Activated CD4-positive, CD25-positive, alpha-beta regulatory T cell (primary cell): ENCODE measurements around the gene CCL25.
"Not testable (repeated sequence)": the region's sequence is repeated elsewhere in the genome, so short reads cannot be mapped to it uniquely, and the experiment has no call there.

Source experiments
- DNase-seq, 4 experiments: peaks; one replicate each; lab custom pipeline; 2025; lab: John Stamatoyannopoulos, UW

The CCL25 gene

GRCh38 chr19:8085598-8086408, 33.2 kb downstream of the CCL25 start:
- no peak for DNase-seq

DNA sequence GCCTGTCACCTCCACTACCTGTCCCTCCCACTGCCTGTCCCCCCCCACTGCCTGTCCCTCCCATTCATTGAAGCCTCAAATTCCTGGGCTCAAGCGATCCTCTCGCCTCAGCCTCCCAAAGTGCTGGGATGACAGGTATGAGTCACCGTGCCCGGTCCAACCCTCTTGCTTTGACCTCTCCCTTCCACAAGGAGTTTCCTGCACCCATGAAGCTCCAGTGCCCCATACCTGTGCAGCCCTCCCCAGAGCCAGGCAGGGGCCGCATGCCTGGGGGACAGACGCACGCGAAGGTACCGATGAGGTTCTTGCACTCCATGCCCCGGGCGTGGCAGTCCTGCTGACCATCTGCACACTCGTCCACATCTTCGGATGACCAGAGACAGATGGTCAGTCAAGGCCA, 34.3 kb downstream of the CCL25 start:
- no peak for DNase-seq

DNA sequence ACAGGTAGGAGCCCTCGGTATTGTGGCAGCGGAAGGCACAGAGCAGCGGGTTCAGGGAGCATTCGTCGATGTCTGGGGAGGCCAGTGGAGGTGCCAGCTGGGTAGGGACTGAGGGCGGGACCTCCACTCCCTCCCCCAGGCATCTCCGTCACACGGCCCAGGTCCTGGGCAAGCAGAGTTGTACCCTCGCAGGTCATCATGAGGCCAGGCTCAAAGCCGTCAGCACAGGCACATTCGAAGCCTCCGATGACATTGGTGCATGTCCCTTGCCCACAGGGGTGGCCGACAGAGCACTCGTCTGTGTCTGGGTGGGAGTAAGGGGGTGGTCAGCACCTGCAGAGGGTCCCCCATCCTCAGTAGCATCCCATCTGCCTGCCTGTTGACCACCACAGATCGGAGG, 35.3 kb downstream of the CCL25 start:
- DNase-seq = no peak

- no peak for DNase-seq
These were observed 36.4 kb downstream of the CCL25 start for GRCh38 chr19:8088752-8089663.

DNA sequence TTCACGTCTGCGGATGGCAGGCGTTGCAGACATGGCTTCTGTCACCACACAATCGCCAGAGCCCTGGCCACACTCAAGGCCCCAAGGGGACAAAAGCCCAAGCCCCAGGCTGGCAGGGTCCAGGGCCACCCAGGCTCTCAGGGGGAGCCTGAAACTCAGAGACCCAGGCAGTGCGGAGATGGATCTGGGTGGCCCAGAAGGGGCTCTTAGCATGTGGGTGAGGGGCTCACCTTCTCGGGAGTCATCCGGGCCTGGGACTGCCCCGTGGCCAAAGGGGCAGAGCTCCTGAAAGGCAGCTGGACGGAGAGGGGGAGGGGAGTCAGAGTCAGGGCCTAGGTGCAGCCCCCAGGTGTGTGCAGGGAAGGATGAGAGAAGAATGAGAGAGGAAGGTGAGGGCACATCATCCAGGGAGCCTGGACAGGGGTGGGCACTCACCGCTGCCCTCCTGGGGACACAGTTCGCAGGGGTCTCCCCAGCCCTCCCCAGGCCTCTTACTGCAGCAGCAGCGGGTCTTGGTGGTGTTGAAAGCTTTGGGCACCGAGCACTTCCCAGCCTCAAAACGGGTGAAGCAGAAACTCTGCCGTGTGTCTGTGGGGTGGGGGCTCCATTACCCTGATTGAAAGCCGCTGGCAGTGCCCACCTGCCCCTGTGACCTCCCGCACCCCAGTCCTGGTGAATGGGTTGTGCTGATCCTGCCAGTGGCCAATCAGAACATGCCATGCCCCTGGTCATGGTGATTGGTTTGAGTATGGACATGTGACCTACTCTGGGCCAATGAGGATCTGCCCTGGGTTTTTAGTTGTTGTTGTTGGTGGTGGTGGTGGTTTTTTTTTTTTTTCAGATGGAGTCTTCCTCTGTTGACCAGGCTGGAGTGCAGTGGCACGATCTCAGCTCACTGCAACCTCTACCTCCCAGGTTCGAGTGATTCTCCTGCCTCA, 37.4 kb downstream of the CCL25 start:
- DNase-seq = no peak

DNA sequence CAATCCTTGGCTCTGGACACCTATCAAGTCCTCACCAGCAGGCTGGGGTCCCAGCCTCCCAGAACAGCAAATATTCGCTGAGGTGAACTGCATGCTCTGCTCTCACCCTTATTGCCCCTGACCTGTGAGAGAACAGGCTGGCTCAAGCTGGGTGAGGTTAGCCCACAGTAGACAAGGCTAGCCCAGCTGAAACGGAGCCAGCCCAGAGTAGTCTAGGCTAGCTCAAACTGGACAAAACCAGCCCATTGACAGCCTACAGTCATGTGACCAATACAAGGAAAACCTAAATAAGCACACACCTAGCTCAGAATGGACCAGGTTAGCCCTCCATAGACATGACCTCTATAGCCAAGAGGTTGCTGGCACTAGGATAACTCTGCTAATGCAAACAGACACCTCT, 38.4 kb downstream of the CCL25 start:
- DNase-seq = no peak

GRCh38 chr19:8093740-8094139, 41.2 kb downstream of the CCL25 start:
- DNase-seq = no peak

- DNase-seq = no peak
These were observed 41.8 kb downstream of the CCL25 start for GRCh38 chr19:8094336-8094735.

GRCh38 chr19:8095354-8095886, 42.9 kb downstream of the CCL25 start:
- DNase-seq = no peak

GRCh38 chr19:8096071-8096470, 43.5 kb downstream of the CCL25 start:
- no peak for DNase-seq

DNA sequence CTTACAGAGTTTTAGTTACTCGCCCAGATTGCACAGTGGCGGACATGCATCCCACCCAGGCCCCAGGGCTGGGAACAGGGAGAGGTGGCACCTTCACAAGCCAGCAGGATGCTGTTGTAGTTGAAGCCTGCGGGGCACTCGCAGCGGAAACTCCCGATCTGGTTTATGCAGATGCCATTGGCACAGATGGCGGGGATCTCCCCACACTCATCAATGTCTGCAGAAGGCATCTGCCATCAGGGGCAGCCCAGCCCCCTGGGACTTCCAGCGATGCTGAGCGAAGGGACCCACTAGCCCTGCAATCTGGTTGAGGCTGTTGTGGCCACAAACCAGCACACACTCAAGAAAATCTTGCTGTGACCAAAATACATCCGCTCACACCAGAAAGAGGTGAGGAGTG, 44.6 kb downstream of the CCL25 start:
- DNase-seq = no peak

- DNase-seq = no peak
These were observed 45.4 kb downstream of the CCL25 start for GRCh38 chr19:8097681-8098567.

DNA sequence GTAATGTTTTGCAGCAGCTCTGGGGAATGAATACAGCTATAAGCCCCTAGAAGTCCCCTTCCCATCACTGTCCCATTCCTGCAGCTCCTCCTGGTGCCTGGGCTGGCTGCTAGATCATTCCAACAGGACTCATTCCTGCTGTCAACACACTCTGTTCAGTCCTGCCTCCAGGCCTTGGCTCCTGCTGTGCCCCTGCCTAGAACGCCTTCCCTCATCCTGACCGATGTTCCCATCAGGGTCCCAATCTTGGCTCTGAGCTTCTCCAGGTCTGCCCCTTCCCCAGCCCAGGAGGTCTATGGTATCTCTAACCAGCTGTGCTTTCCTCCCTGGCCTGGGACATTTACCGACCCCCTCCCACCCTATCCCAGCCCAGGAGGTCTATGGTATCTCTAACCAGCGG, 48.8 kb downstream of the CCL25 start:
- DNase-seq = no peak

- DNase-seq = not testable (repeated sequence)
These were observed 49.4 kb downstream of the CCL25 start for GRCh38 chr19:8101910-8102309.

GRCh38 chr19:8105471-8105870, 52.9 kb downstream of the CCL25 start:
- no peak for DNase-seq

GRCh38 chr19:8107301-8107903, 54.8 kb downstream of the CCL25 start:
- DNase-seq = no peak

GRCh38 chr19:8108560-8109445, 56.2 kb downstream of the CCL25 start:
- DNase-seq = no peak

DNA sequence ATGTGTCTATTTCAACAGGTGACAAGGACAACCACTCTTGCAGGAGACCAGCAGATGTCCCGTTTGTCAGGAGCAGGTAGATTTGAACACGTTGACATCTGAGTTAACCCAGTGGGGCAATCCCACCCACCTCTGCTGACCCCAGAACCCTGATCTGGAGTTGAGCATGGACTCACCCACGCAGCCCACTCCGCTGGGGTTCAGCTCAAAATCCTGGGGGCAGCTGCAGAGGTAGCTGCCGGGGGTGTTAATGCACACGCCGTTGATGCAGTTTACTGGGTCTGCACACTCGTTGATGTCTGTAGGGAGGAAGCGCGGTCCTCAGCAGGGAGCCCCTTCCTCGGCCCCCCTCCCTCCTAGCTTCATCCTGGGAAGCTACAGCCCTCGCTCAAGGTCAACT, 56.9 kb downstream of the CCL25 start:
- no peak for DNase-seq
